IPS-11a (cell line): ENCODE measurements around the gene IER3IP1.
A peak's percentile ranks its signal among the peaks of the same experiment; 100 is the strongest.
"Not testable (repeated sequence)": the region's sequence is repeated elsewhere in the genome, so short reads cannot be mapped to it uniquely, and the experiment has no call there.

ENCODE experiments used
- H3K4me3 ChIP-seq: one replicate; pipeline ENCODE4 v1.5.1; 2013; ENCODE audit warnings: low read depth, low read length, control low read depth

The IER3IP1 gene, protein sequence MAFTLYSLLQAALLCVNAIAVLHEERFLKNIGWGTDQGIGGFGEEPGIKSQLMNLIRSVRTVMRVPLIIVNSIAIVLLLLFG

GRCh38 chr18:47175898-47176575, at the start of gene IER3IP1:
Gene IER3IP1, minus strand, starts transcription at chr18:47176364. Its CDS starts 87 bp downstream, at chr18:47176277.
- H3K4me3 ChIP-seq, result peak within 1 kb of the TSS; percentile 78

- no peak overlapping the region for H3K4me3 ChIP-seq
Measured at GRCh38 chr18:47215554-47216138, 39.5 kb upstream of the IER3IP1 start.

DNA sequence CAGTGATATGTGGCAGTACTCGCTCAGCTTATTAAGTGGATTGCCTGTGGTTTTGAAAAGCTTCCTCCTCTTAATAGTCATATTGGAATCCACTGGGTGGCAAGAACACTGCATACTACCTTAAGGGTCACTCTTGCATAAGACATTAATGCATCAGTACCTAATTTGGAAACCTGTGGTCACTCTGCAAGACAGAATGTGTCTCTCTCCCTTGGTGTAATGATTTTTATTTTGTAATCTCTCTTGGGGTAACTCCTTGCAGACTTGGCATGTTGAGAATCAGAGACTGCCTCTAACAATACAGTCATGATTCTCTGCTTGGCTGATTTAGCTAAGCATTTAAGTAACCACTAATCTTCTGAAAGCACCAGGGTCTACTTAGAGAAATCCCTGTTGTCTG, 33.0 kb upstream of the IER3IP1 start:
- H3K4me3 ChIP-seq, result no peak overlapping the region

GRCh38 chr18:47206945-47207637, 30.9 kb upstream of the IER3IP1 start:
- H3K4me3 ChIP-seq, result no peak overlapping the region

DNA sequence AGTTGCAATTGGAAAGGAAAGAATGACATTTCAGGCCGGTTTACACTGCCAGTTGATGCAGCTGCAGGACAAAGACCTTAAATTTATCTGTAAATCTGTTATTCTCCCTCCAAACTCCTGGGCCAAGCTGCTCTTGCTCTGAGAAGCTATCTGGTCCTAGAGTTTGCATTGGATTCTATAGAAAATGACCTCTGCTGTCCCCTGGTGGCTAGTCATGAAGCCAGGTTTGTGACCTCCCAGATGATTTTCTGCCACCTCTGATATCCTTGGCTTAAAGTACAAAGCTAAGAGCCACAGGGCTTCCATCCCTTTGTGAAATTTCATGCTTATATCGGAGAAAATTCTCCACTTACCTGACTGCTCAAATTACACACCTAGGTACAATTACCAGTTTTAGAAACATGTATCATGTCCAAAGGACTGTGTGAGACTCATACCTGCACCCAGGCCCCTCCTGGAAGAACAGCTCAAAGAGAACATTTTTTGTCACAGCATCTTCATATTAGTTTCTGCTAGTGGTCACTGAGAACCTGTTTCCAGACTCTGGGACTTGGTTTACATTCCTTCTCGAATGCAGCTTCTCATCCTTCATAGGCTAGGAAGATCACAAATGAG, 28.9 kb upstream of the IER3IP1 start:
- H3K4me3 ChIP-seq, result no peak overlapping the region

DNA sequence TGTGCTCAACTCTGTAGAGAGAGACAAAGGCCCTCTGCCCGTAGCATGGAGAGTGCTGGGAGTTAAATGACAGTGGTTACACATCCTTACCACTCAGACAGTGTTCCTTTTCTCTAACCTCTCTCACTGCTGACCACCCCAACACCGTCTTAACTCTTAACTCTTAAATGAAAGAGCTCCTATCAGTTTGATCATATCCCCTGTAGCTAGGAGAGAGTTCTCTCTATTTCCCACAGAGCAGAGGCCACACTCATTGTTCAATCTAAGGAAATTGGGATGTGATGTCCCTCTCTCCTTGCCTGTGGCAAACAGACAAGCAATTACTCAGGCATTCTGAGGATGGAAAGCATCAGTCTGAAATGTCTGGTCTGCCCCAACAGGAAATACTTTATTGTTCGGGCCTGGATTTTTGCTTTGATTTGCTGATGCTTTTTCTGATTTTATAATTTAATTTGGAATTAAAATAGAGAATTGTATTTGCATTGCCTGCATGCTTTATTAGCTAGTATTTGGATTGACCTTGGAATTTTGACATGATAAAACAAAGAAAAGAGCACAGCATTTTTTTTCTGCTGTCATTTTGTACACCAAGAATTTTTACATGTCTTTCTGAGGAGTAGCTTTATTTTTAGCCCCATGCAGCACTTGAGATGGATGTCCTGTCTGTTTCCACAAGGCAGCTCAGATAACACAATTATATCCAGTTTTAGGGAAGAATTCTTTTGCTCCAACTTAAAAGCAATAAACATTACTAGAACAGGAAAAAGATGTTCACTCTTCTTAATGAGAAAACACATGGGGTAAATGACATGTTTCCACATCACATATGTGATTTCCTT, 27.7 kb upstream of the IER3IP1 start:
- no peak overlapping the region for H3K4me3 ChIP-seq

GRCh38 chr18:47195961-47196360, 19.8 kb upstream of the IER3IP1 start:
- H3K4me3 ChIP-seq, result not testable (repeated sequence)

DNA sequence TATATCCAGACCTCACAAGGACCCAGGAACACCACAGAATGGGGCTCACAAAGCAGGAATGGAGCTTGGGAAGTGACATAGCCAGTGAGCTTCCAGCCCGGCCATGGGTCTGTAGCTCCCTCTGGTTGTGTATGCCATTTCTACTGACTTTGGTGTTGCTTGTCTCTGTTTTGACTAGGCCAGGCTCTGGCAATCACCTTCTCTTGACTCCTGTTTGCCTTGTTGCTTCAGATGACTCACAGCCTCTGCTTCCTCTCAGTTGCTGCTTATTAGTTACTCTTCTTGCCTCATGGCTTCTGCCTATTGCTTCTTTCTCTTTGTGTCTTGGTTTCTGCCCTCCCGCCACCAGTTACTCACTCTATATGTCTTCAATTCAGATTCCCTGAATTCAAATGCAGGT, 15.8 kb upstream of the IER3IP1 start:
- H3K4me3 ChIP-seq, result no peak overlapping the region

GRCh38 chr18:47187721-47188120, 11.6 kb upstream of the IER3IP1 start:
- no peak overlapping the region for H3K4me3 ChIP-seq

DNA sequence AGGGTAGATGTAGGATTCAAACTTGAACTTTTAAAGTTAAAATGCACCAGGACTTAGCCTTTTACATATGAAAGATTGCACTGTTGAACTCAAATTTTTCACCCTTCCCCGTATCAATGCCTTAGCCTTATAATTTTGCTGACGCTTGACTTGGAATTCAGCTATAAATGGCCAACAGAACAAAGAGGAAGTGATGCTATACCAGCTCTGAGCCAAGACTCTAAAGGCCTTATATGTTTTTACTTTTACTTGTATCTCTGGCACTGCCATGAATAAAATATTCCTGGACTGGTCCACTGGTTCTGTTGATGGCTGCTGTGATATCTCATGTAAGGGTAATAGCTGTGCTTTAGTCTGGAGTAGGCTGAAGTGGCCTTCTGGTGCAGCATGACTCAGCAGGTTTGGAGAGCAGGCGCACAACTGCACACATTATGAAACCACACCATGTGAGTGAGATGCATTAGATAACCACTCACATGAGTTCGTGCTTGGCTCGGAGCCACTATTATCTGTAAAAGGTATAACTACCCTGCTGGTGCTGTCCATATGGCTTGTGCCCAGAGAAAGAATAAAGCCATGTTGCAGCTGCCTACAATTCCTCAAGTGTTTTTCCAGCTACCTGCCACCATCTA, 8.4 kb upstream of the IER3IP1 start:
- H3K4me3 ChIP-seq, result no peak overlapping the region

GRCh38 chr18:47182156-47182555, 6.0 kb upstream of the IER3IP1 start:
- H3K4me3 ChIP-seq, result not testable (repeated sequence)

- no peak overlapping the region for H3K4me3 ChIP-seq
Measured at GRCh38 chr18:47180765-47181164, 4.6 kb upstream of the IER3IP1 start.

GRCh38 chr18:47179520-47179919, 3.4 kb upstream of the IER3IP1 start:
- H3K4me3 ChIP-seq, result no peak overlapping the region

DNA sequence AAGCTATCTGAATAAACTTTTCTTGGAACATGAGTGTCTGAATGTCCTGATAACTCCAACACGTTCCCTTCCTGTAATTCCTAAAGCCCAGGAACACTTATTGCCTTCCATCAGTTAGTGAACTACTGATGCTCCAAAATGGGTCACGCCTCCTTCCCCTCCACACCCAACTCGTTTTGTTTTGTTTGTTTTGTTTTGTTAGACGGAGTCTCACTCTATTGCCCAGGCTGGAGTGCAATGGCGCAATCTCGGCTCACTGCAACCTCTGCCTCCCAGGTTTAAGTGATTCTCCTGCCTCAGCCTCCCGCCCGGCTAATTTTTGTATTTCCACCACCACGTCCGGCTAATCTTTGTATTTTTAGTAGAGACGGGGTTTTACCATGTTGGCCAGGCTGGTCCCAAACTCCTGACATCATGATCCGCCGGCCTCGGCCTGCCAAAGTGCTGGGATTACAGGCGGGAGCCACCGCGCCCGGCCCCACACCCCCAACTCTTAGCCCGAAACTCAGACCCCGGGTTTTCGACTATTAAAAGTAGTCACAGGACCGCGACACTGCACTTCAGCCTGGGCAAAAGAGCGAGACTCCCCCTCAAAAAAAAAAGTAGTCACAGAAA, 774 bp downstream of the IER3IP1 start:
- peak overlapping the region; percentile 78 for H3K4me3 ChIP-seq

GRCh38 chr18:47174545-47175116, 1.5 kb downstream of the IER3IP1 start:
- no peak overlapping the region for H3K4me3 ChIP-seq

DNA sequence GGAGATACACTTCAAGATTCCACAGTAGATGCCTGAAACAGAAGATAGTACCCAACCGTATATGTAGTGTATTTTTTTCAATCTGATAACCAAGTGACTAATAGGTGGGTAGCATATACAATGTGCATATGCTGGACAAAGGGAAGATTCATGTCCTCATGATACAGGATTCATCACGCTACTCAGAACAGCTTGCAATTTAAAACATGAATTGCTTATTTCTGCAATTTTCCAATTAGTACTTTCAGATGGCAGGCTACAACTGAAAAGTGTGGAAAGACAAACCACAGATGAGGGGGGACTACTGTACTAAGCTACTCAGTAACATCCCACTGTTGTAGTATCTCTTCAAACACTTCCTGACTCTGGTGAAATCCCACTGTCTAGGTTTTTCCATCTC, 3.7 kb downstream of the IER3IP1 start:
- H3K4me3 ChIP-seq, result no peak overlapping the region

- H3K4me3 ChIP-seq, result no peak overlapping the region
Measured at GRCh38 chr18:47168913-47169312, 7.3 kb downstream of the IER3IP1 start.

DNA sequence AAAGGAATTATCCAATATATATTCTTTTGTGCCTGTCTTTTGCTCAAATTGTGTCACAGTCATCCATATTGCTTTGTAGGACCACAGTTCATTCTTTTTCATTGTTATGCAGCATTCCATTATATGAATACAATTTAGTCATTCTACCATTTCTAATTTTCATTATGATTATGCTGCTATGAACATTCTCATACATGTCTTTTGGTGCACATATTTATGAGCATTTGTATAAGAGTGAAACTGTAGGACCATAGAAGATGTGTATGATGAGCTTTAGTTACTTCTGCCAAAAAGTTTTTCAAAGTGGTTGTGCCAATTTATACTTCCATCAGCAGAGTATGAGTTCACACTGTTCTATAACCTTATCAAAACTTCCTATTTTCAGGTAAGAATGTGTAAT, 7.7 kb downstream of the IER3IP1 start:
- H3K4me3 ChIP-seq, result no peak overlapping the region

DNA sequence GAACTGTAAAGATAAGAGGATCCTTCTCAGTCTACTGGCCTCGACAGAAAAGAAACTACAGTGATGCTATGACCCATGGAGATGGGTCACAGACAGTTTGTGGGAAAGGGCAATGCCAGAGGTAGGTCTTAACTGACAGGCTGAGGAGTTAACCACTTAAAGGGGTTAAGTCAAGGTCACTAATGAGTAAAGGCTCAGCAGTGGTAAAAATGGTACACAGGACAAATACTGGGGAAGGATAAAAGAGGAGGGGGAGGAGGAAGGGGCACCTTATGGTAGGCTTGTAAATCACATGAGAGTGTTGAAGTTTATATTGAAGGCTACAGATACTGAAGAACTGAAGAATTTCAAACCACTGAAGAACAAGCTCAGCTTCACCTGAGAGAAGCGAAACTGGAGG, 9.9 kb downstream of the IER3IP1 start:
- no peak overlapping the region for H3K4me3 ChIP-seq

GRCh38 chr18:47163241-47163640, 12.9 kb downstream of the IER3IP1 start:
- H3K4me3 ChIP-seq, result no peak overlapping the region
